MG63 (cell line): ENCODE results near the gene R3HDM4. TPM values are rescaled to one million over a fixed set of nuclear protein-coding genes. Genes with fewer than 3 reads are reported as not detected.
"Not testable (repeated sequence)": the region's sequence is repeated elsewhere in the genome, so short reads cannot be mapped to it uniquely, and the experiment has no call there.

Source experiments
- DNase-seq: peaks from one replicate; pipeline ENCODE4 v3.0.0-alpha.2; 2020
- H3K27me3 ChIP-seq: fragments of 250-450 bp; sonication (Bioruptor Pico); 2 replicates; pipeline ENCODE4 v1.5.1; 2020; ENCODE audit warnings: mild to moderate bottlenecking, moderate library complexity
- H3K36me3 ChIP-seq: fragments of 250-450 bp; sonication (Bioruptor Pico); 2 replicates; pipeline ENCODE4 v1.5.1; 2020; ENCODE audit warnings: mild to moderate bottlenecking, moderate library complexity
- H3K4me3 ChIP-seq: fragments of 250-450 bp; sonication (Bioruptor Pico); 2 replicates; pipeline ENCODE4 v1.5.1; 2020; ENCODE audit warnings: mild to moderate bottlenecking, moderate library complexity
- H3K9me3 ChIP-seq: fragments of 250-450 bp; sonication (Bioruptor Pico); 2 replicates; pipeline ENCODE4 v1.5.1; 2020; ENCODE audit warnings: mild to moderate bottlenecking, moderate library complexity
- total RNA-seq: library from RNA; depleted of rRNA; stranded (reverse); fragments of >200 nt; shearing (Covaris generic); gene quantifications from 2 replicates; pipeline ENCODE4 v1.2.3, GENCODE V29; 2014; ENCODE audit warnings: low replicate concordance

Gene R3HDM4
- total RNA-seq, 1 experiment from 2014 or later = 9.5 TPM

DNA sequence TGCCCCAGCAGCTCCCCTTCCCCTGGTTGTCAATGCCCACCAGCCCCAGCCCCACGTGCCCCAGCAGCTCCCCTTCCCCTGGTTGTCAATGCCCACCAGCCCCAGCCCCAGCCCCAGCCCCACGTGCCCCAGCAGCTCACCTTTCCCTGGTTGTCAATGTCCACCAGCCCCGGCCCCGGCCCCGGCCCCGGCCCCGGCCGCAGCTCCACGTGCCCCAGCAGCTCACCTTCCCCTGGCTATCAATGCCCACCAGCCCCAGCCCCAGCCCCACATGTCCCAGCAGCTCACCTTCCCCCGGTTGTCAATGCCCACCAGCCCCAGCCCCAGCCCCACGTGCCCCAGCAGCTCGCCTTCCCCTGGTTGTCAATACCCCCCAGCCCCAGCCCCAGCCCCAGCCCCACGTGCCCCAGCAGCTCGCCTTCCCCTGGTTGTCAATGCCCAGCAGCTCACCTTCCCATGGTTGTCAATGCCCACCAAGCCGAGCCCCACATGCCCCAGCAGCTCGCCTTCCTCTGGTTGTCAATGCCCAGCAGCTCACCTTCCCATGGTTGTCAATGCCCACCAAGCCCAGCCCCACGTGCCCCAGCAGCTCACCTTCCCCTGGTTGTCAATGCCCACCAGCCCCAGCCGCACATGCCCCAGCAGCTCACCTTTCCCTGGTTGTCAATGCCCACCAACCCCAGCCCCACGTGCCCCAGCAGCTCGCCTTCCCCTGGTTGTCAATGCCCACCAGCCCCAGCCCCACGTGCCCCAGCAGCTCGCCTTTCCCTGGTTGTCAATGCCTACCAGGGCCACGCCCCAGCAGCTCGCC, 34.1 kb downstream of the R3HDM4 start:
- not testable (repeated sequence) for H3K27me3 ChIP-seq, H3K9me3 ChIP-seq, H3K36me3 ChIP-seq, DNase-seq, H3K4me3 ChIP-seq

DNA sequence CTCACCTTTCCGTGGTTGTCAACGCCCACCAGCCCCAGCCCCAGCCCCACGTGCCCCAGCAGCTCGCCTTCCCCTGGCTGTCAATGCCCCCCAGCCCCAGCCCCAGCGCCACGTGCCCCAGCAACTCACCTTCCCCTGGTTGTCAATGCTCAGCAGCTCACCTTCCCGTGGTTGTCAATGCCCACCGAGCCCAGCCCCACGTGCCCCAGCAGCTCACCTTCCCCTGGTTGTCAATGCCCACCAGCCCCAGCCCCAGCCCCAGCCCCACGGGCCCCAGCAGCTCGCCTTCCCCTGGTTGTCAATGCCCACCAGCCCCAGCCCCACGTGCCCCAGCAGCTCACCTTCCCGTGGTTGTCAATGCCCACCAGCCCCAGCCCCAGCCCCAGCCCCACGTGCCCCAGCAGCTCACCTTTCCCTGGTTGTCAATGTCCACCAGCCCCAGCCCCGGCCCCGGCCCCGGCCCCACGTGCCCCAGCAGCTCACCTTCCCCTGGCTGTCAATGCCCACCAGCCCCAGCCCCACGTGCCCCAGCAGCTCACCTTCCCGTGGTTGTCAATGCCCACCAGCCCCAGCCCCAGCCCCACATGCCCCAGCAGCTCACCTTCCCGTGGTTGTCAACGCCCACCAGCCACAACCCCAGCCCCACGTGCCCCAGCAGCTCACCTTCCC, 34.9 kb downstream of the R3HDM4 start:
- not testable (repeated sequence) for DNase-seq, H3K36me3 ChIP-seq

DNA sequence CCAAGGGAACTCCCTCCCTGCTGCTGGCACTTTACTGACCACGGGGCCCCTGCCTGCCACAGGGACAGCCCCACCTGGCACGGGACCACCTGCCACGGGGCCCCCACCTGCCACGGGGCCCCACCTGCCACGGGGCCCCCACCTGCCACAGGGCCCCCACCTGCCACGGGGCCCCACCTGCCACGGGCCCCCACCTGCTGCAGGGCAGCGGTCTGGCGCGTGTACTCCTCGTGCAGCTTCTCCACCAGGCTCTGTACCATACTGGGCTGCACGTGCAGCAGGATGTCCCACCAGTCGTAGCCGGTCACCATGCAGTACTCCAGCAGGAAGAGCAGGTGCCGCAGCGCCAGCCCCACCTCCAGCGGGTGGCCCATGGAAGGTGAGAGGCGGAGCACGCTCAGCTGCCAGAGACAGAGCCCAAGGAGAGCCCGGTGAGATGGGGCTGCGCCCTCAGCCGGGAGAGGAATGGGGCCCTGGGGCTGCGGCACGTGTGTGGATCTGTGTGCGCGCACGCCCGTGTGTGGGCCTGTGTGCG, 36.2 kb downstream of the R3HDM4 start:
- Histone ChIP-seq H3K9me3 (no peaks in the 10 kb centered on the region), H3K36me3 (peaks cover 2% of the 10 kb centered on the region; the same call in 1 of the 2 replicates), H3K4me3 (no peak overlapping the region), H3K27me3 (no peaks in the 10 kb centered on the region)
- DNase-seq = no peak

More for the DNA sequence above, 34.9 kb downstream of the R3HDM4 start:
- H3K27me3 ChIP-seq, H3K9me3 ChIP-seq, H3K4me3 ChIP-seq: not testable (repeated sequence)

DNA sequence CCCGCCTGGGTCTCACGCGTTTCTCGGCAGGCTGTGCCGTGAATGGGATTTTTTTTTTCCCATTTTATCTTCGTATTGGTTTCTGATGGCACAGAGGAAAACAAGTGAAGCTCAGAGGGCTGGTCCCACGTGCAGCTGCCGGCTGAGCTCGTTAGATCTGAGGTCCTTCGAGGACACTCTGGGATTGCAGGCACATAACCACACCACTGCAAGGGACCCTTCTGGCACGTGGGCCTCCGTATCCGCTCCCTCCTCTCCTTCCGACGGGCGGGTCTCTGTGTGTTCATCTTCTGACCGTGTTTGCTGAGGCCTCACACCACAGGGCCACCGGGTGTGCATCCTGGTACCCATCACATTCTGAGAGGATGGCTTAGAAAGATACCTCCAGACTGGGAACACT, 36.9 kb downstream of the R3HDM4 start:
- Histone ChIP-seq H3K27me3 (no peaks in the 10 kb centered on the region), H3K36me3 (no peaks in the 10 kb centered on the region), H3K9me3 (no peaks in the 10 kb centered on the region), H3K4me3 (no peak overlapping the region)
- DNase-seq = no peak

DNA sequence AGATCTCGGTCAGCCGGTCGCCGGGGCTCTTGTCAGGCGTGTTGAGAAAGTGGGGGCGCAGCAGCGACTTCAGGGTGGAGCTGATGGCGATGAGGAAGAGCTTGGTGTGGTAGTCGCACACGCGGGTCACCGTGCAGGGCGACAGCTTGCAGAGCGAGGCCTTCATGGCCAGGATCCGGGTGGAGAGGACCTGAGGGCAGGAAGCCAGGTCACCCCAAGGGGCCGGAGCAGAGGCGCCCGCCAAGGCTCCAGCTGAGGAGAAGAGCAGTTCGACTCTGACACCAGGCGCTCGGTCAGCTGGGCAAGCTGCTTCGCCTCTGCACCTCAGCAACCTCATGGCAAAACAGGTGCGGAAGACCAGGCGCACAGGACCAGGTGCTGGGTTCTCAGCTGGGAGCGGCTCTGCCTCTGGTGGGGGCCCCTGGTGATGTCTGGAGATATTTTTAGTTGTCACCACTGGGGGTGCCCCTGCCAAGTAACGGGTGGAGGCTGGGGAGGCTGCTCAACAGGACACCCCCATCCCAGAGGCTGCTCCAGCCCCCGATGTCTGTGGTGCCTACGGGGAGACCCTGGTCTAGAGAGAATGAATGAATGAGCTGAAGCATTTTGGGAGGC, 37.6 kb downstream of the R3HDM4 start:
- H3K36me3 ChIP-seq = no peaks in the 10 kb centered on the region
- H3K9me3 ChIP-seq = no peaks in the 10 kb centered on the region
- H3K4me3 ChIP-seq = no peak overlapping the region
- no peaks in the 10 kb centered on the region for H3K27me3 ChIP-seq
- no peak for DNase-seq

DNA sequence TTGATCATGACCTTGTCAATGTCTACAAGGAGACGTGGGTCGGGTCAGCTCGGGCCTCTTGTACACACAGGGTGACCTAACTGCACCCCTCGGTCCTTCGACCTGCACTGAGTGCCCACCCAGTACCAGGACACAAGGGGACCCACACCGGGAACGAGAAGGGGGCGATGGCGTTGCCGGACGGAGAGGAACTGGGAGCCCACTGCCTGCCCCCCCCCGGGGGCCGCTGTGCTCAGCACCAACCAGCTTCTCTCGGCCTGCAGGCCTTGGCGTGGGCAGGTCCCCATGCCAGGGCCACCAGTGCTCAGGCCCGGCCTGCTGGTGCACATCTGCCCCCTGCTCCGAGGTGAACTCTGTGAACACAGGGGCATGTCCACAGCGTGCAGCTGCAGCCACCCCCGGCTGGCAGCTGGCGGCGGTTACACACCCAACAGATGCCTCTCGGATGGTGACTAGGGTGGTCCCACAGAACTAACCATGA, 39.4 kb downstream of the R3HDM4 start:
- Histone ChIP-seq H3K4me3 (no peak overlapping the region), H3K9me3 (no peaks in the 10 kb centered on the region), H3K36me3 (peaks cover 5% of the 10 kb centered on the region; the same call in 1 of the 2 replicates), H3K27me3 (no peaks in the 10 kb centered on the region)
- DNase-seq = no peak

DNA sequence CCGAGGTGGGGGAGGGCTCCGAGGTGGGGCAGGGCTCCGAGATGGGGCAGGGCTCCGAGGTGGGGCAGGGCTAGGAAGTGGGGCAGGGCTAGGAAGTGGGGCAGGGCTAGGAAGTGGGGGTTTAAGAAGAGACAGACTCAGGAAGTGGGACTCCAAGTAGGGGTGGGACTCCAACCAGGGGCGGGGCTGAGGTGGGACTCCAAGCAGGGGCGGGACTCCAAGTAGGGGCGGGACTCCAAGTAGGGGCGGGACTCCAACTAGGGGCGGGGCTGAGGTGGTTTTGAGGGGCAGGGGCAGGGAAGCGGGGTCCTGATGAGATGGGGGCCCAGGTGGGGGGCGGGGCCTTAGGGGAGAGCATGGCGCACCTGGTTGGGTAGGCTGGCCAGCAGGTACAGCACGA, 39.9 kb downstream of the R3HDM4 start:
- Histone ChIP-seq H3K9me3 (no peaks in the 10 kb centered on the region), H3K4me3 (no peak overlapping the region), H3K27me3 (no peaks in the 10 kb centered on the region), H3K36me3 (peaks cover 5% of the 10 kb centered on the region; the same call in 1 of the 2 replicates)
- DNase-seq = no peak

DNA sequence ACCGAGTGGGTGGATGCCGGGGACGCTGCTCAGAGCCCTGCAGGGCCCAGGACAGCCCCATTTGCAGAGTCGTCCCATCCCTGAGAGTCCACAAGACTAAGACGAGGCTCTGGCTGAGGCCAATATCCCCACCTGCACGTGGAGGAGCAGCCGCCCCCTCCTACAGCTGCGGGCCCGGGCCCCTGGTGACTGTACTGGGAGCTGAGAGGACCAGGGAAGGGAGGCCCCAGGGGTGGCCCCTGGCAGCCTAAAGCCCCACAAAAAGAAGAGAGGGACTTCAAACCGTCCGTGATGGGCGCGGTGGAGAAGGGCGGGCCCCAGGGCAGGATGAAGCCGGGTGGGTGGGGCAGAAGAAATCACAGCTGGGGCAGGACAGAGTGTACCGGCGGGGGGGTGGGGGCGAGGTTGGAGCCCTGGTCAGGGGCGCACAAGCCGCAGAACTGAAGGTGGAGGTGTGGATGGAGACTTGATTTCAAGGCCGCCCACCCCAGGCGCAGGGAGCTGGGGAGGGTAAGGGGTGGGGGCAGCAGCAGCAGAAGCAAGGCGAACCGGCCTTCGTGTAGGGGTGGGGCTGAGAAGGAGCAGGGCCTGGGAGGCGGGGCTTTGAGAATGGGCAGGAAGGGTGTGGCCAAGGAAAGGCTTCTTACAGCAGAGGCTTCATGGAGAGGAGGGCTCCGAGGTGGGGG, 40.6 kb downstream of the R3HDM4 start:
- no peaks in the 10 kb centered on the region for H3K9me3 ChIP-seq
- H3K27me3 ChIP-seq = no peaks in the 10 kb centered on the region
- peaks cover 5% of the 10 kb centered on the region; the same call in 1 of the 2 replicates for H3K36me3 ChIP-seq
- no peak overlapping the region for H3K4me3 ChIP-seq
- no peak for DNase-seq

DNA sequence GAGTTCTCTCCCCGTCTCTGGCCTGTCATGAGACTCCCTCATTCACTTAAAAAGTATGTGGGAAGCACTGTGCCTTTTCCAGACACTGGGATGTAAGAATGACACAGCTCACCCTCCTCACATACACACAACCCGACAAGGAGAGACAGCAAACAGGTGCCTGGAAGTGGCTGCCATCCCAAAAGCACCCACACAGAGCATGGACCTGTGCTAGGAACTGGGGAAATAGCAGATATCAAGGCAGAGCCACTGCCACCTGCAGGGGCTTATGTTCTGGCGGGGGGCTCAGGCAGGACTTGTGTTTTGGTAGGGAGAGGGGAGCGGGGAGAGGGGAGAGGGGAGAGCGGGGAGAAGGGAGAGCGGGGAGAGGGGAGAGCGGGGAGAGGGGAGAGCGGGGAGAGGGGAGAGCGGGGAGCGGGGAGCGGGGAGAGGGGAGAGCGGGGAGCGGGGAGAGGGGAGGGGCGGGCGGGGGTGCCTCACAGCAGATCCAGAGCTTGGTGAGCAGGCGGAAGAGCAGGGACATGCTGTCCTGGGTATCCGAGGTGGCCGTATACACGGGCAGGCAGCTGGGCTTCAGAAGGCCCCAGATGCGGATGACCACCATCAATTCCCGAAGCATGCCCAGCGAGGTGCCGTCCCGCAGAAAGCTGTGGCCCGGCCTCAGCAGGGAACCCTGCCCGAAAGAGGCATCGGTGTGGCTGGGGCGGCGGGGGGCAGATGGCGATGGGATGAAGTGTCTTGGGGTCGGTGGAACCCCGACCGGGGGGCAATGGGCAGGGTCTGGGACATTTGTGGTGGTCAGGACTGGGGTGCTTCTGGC, 41.4 kb downstream of the R3HDM4 start:
- Histone ChIP-seq H3K9me3 (no peaks in the 10 kb centered on the region), H3K27me3 (no peaks in the 10 kb centered on the region), H3K4me3 (no peak overlapping the region), H3K36me3 (peaks cover 5% of the 10 kb centered on the region; the same call in 1 of the 2 replicates)
- no peak for DNase-seq

DNA sequence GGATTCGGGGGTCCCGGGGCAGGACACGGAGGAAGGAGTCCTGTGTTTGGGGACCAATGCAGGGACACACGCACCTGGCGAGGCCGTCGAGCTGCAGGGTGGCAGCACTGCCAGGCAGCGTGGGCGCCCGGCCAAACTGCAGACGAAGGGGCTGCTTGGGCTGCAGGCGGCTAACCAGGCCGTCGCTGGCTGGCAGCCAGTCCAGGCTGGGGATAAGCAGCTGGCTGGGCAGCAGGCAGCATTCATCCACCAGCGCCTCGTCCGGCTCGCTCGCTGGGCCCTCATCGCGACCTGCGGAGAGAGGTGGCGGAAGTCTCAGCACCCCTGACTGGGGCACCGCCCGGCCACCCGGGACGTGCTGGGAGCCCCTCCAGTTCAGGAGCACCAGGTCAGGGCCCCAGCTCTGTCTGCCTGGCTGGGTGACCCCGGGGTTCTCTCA, 42.0 kb downstream of the R3HDM4 start:
- H3K9me3 ChIP-seq = no peaks in the 10 kb centered on the region
- no peaks in the 10 kb centered on the region for H3K27me3 ChIP-seq
- H3K4me3 ChIP-seq = no peak overlapping the region
- no peak for DNase-seq
- H3K36me3 ChIP-seq = peaks cover 5% of the 10 kb centered on the region; the same call in 1 of the 2 replicates

DNA sequence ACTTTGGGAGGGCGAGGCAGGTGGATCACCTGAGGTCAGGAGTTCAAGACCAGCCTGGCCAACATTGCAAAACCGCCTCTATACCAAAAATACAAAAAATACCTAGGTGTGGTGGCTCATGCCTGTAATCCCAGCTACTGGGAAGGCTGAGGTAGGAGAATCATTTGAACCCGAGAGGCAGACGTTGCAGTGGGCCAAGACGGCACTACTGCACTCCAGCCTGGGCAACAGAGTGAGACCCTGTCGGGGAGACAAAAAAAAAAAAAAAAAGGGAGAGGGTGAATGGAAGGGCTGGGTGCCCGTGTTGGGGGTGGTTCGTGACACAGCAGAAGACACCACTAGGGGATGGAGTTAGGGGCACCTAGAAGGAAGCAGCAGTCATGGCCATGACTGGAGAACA, 42.7 kb downstream of the R3HDM4 start:
- H3K36me3 ChIP-seq = peaks cover 5% of the 10 kb centered on the region; the same call in 1 of the 2 replicates
- H3K27me3 ChIP-seq = no peaks in the 10 kb centered on the region
- no peak overlapping the region for H3K4me3 ChIP-seq
- H3K9me3 ChIP-seq = no peaks in the 10 kb centered on the region
- DNase-seq = no peak

DNA sequence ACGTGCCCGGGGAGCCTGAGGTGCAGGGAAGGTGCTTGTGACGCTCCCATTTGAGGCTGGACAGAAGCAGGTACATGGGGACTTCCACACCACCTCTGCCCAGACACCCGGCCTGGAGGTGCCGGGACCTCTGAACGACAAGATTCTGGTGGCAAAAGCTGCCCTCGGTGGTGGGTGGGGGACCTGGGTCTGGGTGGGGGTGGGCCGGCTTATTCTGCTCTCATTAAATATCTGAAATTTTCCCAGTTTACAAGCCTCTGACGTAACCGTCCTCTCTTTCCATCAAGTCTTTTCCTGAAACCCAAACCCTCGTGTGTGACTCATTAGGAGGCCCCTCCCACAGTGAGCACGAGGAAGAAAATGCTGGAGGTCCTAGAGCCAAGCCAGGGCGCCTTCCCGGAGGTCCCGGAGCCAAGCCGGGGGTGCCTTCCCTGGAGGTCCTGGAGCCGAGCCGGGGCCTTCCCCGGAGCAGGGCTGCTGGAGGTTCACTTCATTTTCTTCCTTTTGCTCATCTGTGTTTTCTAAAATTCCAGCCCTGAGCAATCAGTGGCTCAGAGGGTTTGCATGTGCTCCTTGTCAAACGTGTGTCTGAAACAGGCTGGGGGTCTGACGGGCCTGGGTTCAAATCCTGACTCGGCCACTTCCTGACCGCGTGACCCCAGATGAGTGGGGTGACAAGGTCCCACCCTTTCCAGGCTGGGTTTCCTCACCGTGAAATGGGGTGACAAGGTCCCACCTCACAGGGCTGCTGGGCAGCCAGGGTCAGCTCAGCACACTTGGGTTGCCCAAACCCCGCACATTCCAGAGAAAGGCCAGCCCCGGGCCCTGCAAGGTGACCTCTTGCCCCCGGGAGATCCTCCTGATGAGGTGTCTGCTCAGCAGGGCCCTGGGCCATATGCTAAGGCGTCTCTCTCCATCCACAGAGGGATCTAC, 43.5 kb downstream of the R3HDM4 start:
- peaks cover 5% of the 10 kb centered on the region; the same call in 1 of the 2 replicates for H3K36me3 ChIP-seq
- H3K9me3 ChIP-seq = no peaks in the 10 kb centered on the region
- no peaks in the 10 kb centered on the region for H3K27me3 ChIP-seq
- DNase-seq = peak; percentile 79
- H3K4me3 ChIP-seq = no peak overlapping the region

DNA sequence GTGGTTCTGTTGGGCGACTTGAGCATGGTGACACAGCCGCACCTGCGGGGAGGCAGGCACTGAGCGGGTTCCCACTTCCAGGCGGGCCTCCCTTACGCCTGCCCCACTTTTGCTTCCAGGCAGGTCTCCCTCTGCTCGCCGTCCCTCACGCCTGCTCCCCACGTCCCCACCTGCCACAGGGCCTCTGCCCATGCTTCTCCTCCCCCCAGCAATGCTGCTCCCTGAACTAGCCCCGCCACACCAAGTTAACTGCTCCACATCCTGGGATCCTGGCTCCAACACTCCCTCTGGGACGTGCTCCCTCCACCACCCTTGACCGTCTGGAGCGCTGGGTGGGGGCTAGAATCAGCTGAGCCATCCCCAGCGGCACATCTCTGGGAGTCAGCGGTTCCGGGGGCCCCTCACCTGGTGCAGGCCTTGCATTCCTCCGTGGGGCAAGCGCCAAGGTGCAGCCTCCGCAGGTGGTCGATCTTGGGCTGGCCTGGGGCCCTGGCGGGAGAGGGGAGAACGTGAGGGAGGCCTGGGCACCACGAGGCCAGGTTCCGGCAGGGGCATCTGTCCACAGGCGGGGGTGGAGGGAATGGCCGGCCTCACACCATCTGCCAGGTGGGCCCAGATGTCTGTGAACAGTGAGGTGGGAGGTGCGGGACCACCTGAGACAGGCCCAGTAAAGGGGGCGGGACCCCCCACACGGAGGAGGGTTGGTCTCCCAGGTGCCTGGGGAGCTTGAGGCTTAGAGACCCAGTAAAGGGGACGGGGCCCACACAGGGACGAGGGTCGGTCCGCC, 44.4 kb downstream of the R3HDM4 start:
- DNase-seq = no peak
- H3K4me3 ChIP-seq = no peak overlapping the region
- H3K27me3 ChIP-seq = no peaks in the 10 kb centered on the region
- H3K36me3 ChIP-seq = peaks cover 5% of the 10 kb centered on the region; the same call in 1 of the 2 replicates
- no peaks in the 10 kb centered on the region for H3K9me3 ChIP-seq

DNA sequence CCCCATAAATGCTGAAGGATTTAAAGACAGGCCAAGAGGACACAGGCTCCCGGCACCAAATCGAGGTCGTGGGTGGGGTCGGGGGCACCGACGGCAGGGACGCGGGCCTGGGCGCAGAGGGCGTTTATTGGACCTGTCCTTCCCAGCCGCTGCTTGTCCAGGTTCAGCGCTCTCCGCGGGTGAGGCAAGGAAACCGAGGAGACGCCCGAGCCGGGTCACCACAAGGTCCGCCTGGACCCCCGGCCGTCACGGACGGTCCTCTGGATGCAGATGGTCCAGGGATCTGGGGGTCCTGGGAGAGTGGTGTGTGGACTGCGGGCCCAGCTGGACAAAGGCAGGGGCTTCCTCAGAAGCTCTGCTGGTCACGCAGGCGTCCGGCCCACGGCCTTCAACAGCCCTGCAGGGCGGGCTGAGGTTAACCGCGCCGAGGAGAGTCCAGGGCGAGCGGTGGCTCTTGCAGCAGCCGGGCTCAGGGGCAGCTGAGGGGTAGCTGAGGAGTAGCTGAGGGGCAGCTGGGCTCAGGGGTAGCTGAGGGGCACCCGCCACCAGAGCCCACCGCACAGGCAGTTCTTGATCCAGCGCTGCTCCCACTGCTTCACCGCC, 45.1 kb downstream of the R3HDM4 start:
- DNase-seq = no peak
- no peaks in the 10 kb centered on the region for H3K27me3 ChIP-seq
- H3K36me3 ChIP-seq = peaks cover 5% of the 10 kb centered on the region; the same call in 1 of the 2 replicates
- H3K9me3 ChIP-seq = no peaks in the 10 kb centered on the region
- no peak overlapping the region for H3K4me3 ChIP-seq
